ENCODE data around the gene MYOM1.

Gene MYOM1

DNA sequence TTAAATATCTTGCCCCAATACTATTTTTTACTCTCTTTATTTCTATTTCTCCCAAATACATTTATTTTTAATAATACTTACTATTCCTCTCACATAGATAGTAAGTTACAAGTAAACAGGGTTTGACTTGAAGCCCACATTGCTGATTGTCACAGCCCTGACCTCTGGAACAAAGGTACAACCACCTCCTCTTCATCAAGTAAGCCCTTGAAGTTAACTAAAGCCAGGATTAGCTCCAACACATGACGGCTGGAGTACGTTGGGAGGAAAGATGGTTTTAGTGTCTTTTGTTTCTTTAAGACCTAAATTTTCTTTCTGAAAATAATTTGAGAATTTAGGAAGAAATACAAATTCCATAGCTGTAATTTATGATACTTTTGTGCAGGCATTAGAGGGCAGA lies 949 bp downstream of the MYOM1 start:
- Histone ChIP-seq H3K23ac (ENCODE audit: low read depth, low read length, poor library complexity) (no peak overlapping the region), H3K4me1 (ENCODE audit: control insufficient read depth in 2 of 2, insufficient read depth in 1 of 2, low read depth in 1 of 2, low read length in 2 of 2) (peaks cover 0 to 8% of the 10 kb centered on the region in 2 donors), H3K27me3 (ENCODE audit: control insufficient read depth in 3 of 3, insufficient read depth in 3 of 3, low read depth in 1 of 3, low read length in 3 of 3) (peaks cover 0 to 2% (median 0%) of the 10 kb centered on the region in 3 experiments), H3K14ac (ENCODE audit: low read length) (no peak overlapping the region), H3K9ac (ENCODE audit: low read depth, low read length, poor library complexity) (no peak overlapping the region), H2BK120ac (ENCODE audit: low read depth, low read length) (no peak overlapping the region), H3K4me3 (ENCODE audit: low read length in 2 of 2) (no peak overlapping the region), H3K79me1 (ENCODE audit: low read depth, low read length) (no peaks in the 10 kb centered on the region), H2AK5ac (ENCODE audit: low read depth, low read length) (no peak overlapping the region), H3K4me2 (ENCODE audit: insufficient read depth, low read length, poor library complexity, severe bottlenecking) (no peak overlapping the region), H3K9me3 (replicated peaks in 1 of 2; ENCODE audit: control insufficient read depth in 2 of 2, insufficient read depth in 1 of 2, low read depth in 1 of 2, low read length in 2 of 2) (no peaks in the 10 kb centered on the region), H3K36me3 (replicated peaks in 1 of 2; ENCODE audit: control insufficient read depth in 2 of 2, insufficient read depth in 2 of 2, low read length in 2 of 2) (no peaks in the 10 kb centered on the region), H2BK12ac (ENCODE audit: low read length) (no peak overlapping the region), H2BK15ac (ENCODE audit: low read length) (no peak overlapping the region), H4K8ac (ENCODE audit: low read depth, low read length) (no peak overlapping the region), H4K91ac (ENCODE audit: low read depth, low read length, poor library complexity) (no peak overlapping the region), H2BK5ac (ENCODE audit: low read length) (no peak overlapping the region), H3K4ac (ENCODE audit: low read length) (no peak overlapping the region), H3K18ac (ENCODE audit: low read length) (no peak overlapping the region), H3K27ac (replicated peaks; ENCODE audit: low read length) (no peak overlapping the region), H2AFZ (ENCODE audit: low read length) (peak overlapping the region; percentile 66)
- no CpG with 5 or more reads among the region's 2 CpGs for WGBS, 2 donors (ENCODE audit: extremely low coverage in 2 of 2, insufficient read length in 2 of 2, insufficient replicate concordance in 1 of 2)
- DNase-seq (ENCODE audit: low spot score) = no peak

DNA sequence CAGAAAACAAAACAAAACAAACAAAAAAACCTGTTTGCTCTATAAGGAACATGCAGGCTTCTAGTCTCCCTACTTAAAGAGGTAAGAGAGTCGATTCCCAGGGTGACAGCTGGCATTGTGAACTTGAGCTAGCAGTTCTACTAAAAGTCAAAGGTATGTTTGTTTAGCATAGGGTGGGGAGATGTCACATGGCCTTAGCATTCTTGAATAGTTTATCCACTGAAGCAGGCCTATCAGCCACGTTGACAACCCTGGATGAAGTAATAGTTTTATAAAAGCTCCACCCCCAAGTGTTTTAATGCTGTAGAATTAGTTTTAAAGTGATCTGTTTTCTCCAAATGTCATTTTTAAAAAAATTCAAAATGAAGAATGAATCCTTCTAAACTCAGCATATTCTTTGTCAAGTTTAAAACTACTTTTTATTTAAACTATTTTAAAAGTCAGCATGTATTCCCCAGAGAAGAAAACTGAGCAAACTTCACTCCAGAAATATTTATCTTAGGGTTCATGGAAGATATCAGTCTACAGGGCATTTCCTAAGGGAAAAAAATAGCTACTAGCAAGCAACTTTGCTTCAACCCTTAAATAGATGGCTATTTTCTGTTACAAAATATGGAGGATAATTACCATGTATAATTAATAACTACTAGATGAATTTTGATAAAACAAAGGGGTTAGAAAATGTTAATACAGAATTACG lies 1.7 kb downstream of the MYOM1 start:
- no CpG with 5 or more reads among the region's 3 CpGs for WGBS, 2 donors (ENCODE audit: extremely low coverage in 2 of 2, insufficient read length in 2 of 2, insufficient replicate concordance in 1 of 2)

GRCh38 chr18:3216987-3217386 lies 2.8 kb downstream of the MYOM1 start:
- no peak overlapping the region for H2BK5ac ChIP-seq (ENCODE audit: low read length)
- H3K14ac ChIP-seq (ENCODE audit: low read length) = no peak overlapping the region
- no peak for DNase-seq (ENCODE audit: low spot score)
- H3K9me3 ChIP-seq (replicated peaks in 1 of 2; ENCODE audit: control insufficient read depth in 2 of 2, insufficient read depth in 1 of 2, low read depth in 1 of 2, low read length in 2 of 2) = no peaks in the 10 kb centered on the region
- no peak overlapping the region for H4K8ac ChIP-seq (ENCODE audit: low read depth, low read length)
- H3K4me3 ChIP-seq (ENCODE audit: low read length in 2 of 2) = no peak overlapping the region
- H3K9ac ChIP-seq (ENCODE audit: low read depth, low read length, poor library complexity) = no peak overlapping the region
- no peak overlapping the region for H3K18ac ChIP-seq (ENCODE audit: low read length)
- H3K4me2 ChIP-seq (ENCODE audit: insufficient read depth, low read length, poor library complexity, severe bottlenecking) = no peak overlapping the region
- no peaks in the 10 kb centered on the region for H3K36me3 ChIP-seq (replicated peaks in 1 of 2; ENCODE audit: control insufficient read depth in 2 of 2, insufficient read depth in 2 of 2, low read length in 2 of 2)
- peaks cover 0 to 2% (median 0%) of the 10 kb centered on the region in 3 experiments for H3K27me3 ChIP-seq (ENCODE audit: control insufficient read depth in 3 of 3, insufficient read depth in 3 of 3, low read depth in 1 of 3, low read length in 3 of 3)
- H2AFZ ChIP-seq (ENCODE audit: low read length) = no peak overlapping the region
- no peak overlapping the region for H4K91ac ChIP-seq (ENCODE audit: low read depth, low read length, poor library complexity)
- no peak overlapping the region for H3K23ac ChIP-seq (ENCODE audit: low read depth, low read length, poor library complexity)
- no peak overlapping the region for H2BK120ac ChIP-seq (ENCODE audit: low read depth, low read length)
- H2BK12ac ChIP-seq (ENCODE audit: low read length) = no peak overlapping the region
- H3K4ac ChIP-seq (ENCODE audit: low read length) = no peak overlapping the region
- WGBS, 2 donors (ENCODE audit: extremely low coverage in 2 of 2, insufficient read length in 2 of 2, insufficient replicate concordance in 1 of 2) = no CpG with 5 or more reads among the region's 5 CpGs
- H3K79me1 ChIP-seq (ENCODE audit: low read depth, low read length) = no peaks in the 10 kb centered on the region
- H2BK15ac ChIP-seq (ENCODE audit: low read length) = no peak overlapping the region
- H3K4me1 ChIP-seq (ENCODE audit: control insufficient read depth in 2 of 2, insufficient read depth in 1 of 2, low read depth in 1 of 2, low read length in 2 of 2) = peaks cover 0 to 10% of the 10 kb centered on the region in 2 donors
- no peak overlapping the region for H2AK5ac ChIP-seq (ENCODE audit: low read depth, low read length)
- no peak overlapping the region for H3K27ac ChIP-seq (replicated peaks; ENCODE audit: low read length)

More for the DNA sequence above, 1.7 kb downstream of the MYOM1 start:
- Histone ChIP-seq H3K4me3 (ENCODE audit: low read length in 2 of 2) (no peak overlapping the region), H4K91ac (ENCODE audit: low read depth, low read length, poor library complexity) (no peak overlapping the region), H3K4ac (ENCODE audit: low read length) (no peak overlapping the region), H3K79me1 (ENCODE audit: low read depth, low read length) (no peaks in the 10 kb centered on the region), H3K9me3 (replicated peaks in 1 of 2; ENCODE audit: control insufficient read depth in 2 of 2, insufficient read depth in 1 of 2, low read depth in 1 of 2, low read length in 2 of 2) (no peaks in the 10 kb centered on the region), H2AK5ac (ENCODE audit: low read depth, low read length) (no peak overlapping the region), H3K9ac (ENCODE audit: low read depth, low read length, poor library complexity) (no peak overlapping the region), H2AFZ (ENCODE audit: low read length) (no peak overlapping the region), H4K8ac (ENCODE audit: low read depth, low read length) (no peak overlapping the region), H3K4me1 (ENCODE audit: control insufficient read depth in 2 of 2, insufficient read depth in 1 of 2, low read depth in 1 of 2, low read length in 2 of 2) (peaks cover 0 to 8% of the 10 kb centered on the region in 2 donors), H2BK12ac (ENCODE audit: low read length) (no peak overlapping the region), H3K27me3 (ENCODE audit: control insufficient read depth in 3 of 3, insufficient read depth in 3 of 3, low read depth in 1 of 3, low read length in 3 of 3) (peaks cover 0 to 2% (median 0%) of the 10 kb centered on the region in 3 experiments), H3K4me2 (ENCODE audit: insufficient read depth, low read length, poor library complexity, severe bottlenecking) (no peak overlapping the region), H3K18ac (ENCODE audit: low read length) (no peak overlapping the region), H2BK5ac (ENCODE audit: low read length) (no peak overlapping the region), H3K36me3 (replicated peaks in 1 of 2; ENCODE audit: control insufficient read depth in 2 of 2, insufficient read depth in 2 of 2, low read length in 2 of 2) (no peaks in the 10 kb centered on the region), H3K14ac (ENCODE audit: low read length) (no peak overlapping the region), H2BK120ac (ENCODE audit: low read depth, low read length) (no peak overlapping the region), H3K23ac (ENCODE audit: low read depth, low read length, poor library complexity) (no peak overlapping the region), H2BK15ac (ENCODE audit: low read length) (no peak overlapping the region), H3K27ac (replicated peaks; ENCODE audit: low read length) (no peak overlapping the region)
- DNase-seq (ENCODE audit: low spot score) = no peak

DNA sequence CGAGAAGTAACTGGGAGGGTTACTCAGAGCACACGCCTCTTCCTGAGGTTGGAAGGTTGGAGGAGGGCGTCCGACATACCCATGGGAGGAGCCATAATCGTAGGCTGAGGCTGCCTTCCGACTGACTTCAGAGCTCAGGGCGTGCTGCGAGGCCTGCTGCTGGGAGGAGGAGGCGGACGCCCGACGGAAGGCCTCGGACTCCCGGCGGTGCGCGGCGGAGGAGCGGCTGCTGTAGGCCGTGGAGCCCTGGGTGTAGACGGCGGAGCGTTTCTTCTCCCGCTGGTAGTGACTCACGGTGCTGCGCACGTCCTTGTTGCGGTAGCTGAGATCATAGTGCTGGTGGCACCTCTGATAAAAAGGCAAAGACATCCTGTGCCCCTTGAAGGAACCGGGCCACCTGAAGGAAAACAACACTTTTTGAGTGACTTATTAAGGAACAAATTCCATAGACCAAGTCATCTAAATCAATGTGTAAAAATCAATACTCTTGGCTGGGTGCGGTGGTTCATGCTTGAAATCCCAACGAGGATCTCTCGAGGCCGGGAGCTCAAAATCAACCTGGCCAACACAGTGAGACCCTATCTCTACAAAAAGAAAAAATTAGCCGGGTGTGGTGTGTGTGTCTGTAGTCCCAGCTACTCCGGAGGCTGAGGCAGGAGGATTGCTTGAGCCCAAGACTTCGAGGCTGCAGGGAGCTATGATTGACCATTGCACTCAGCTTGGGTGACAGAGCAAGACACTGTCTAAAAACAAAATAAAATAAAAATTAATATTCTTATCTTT lies 4.7 kb downstream of the MYOM1 start:
- H3K36me3 ChIP-seq (replicated peaks in 1 of 2; ENCODE audit: control insufficient read depth in 2 of 2, insufficient read depth in 2 of 2, low read length in 2 of 2) = no peaks in the 10 kb centered on the region
- H3K27me3 ChIP-seq (ENCODE audit: control insufficient read depth in 3 of 3, insufficient read depth in 3 of 3, low read depth in 1 of 3, low read length in 3 of 3) = peaks cover 0 to 2% (median 0%) of the 10 kb centered on the region in 3 experiments
- WGBS, 2 donors (ENCODE audit: extremely low coverage in 2 of 2, insufficient read length in 2 of 2, insufficient replicate concordance in 1 of 2) = no CpG with 5 or more reads among the region's 36 CpGs
- no peak overlapping the region for H4K91ac ChIP-seq (ENCODE audit: low read depth, low read length, poor library complexity)
- H2BK12ac ChIP-seq (ENCODE audit: low read length) = peak overlapping the region; percentile 91
- H3K4me1 ChIP-seq (ENCODE audit: control insufficient read depth in 2 of 2, insufficient read depth in 1 of 2, low read depth in 1 of 2, low read length in 2 of 2) = peaks cover 3 to 17% of the 10 kb centered on the region in 2 donors
- H3K9me3 ChIP-seq (replicated peaks in 1 of 2; ENCODE audit: control insufficient read depth in 2 of 2, insufficient read depth in 1 of 2, low read depth in 1 of 2, low read length in 2 of 2) = no peaks in the 10 kb centered on the region
- H2BK15ac ChIP-seq (ENCODE audit: low read length) = no peak overlapping the region
- no peak overlapping the region for H3K4me3 ChIP-seq (ENCODE audit: low read length in 2 of 2)
- no peak overlapping the region for H3K4me2 ChIP-seq (ENCODE audit: insufficient read depth, low read length, poor library complexity, severe bottlenecking)
- no peak overlapping the region for H2AFZ ChIP-seq (ENCODE audit: low read length)
- no peak overlapping the region for H3K27ac ChIP-seq (replicated peaks; ENCODE audit: low read length)
- H3K23ac ChIP-seq (ENCODE audit: low read depth, low read length, poor library complexity) = no peak overlapping the region
- no peak overlapping the region for H2BK5ac ChIP-seq (ENCODE audit: low read length)
- no peak overlapping the region for H3K18ac ChIP-seq (ENCODE audit: low read length)
- H2BK120ac ChIP-seq (ENCODE audit: low read depth, low read length) = no peak overlapping the region
- peak overlapping the region; percentile 87 for H2AK5ac ChIP-seq (ENCODE audit: low read depth, low read length)
- no peak overlapping the region for H3K14ac ChIP-seq (ENCODE audit: low read length)
- DNase-seq (ENCODE audit: low spot score) = no peak
- no peak overlapping the region for H3K9ac ChIP-seq (ENCODE audit: low read depth, low read length, poor library complexity)
- H4K8ac ChIP-seq (ENCODE audit: low read depth, low read length) = no peak overlapping the region
- peak overlapping the region; percentile 59 for H3K4ac ChIP-seq (ENCODE audit: low read length)
- no peaks in the 10 kb centered on the region for H3K79me1 ChIP-seq (ENCODE audit: low read depth, low read length)
